Cardiac muscle cell (in vitro differentiated cells and primary cell): ENCODE data around the gene GBX1. TPM values are rescaled to one million over a fixed set of nuclear protein-coding genes. Genes with fewer than 3 reads are reported as not detected.

Experiments
- DNase-seq, 2 donors: peaks; one replicate each; pipeline versions ENCODE4 v3.0.0 to v3.0.0-alpha.2; 2010 to 2017; ENCODE audit warnings: low read depth in 1 of 2, low spot score in 1 of 2
- H3K27ac ChIP-seq: fragments of 200-600 bp; sonication (generic); 2 replicates; pipeline ENCODE4 v1.5.1; 2016
- H3K27me3 ChIP-seq: fragments of 200-600 bp; sonication (generic); 2 replicates; pipeline ENCODE4 v1.6.0; 2016; ENCODE audit warnings: control low read depth
- H3K36me3 ChIP-seq: fragments of 200-600 bp; sonication (generic); 2 replicates; pipeline ENCODE4 v1.5.1; 2016; ENCODE audit warnings: control low read depth
- H3K4me1 ChIP-seq: fragments of 200-600 bp; sonication (generic); 2 replicates; pipeline ENCODE4 v1.8.1; 2017; ENCODE audit warnings: low read depth, mild to moderate bottlenecking, mixed run types
- H3K4me3 ChIP-seq: fragments of 200-600 bp; sonication (generic); 2 replicates; pipeline ENCODE4 v1.5.1; 2016; ENCODE audit warnings: mild to moderate bottlenecking
- H3K9me3 ChIP-seq: fragments of 200-600 bp; sonication (generic); 2 replicates; pipeline ENCODE4 v1.5.1; 2017; ENCODE audit warnings: low read depth, mild to moderate bottlenecking, control low read depth
- CTCF ChIP-seq: IDR thresholded peaks from 2 replicates; pipeline ENCODE4 v1.5.1; 2012; ENCODE audit warnings: low read depth, mild to moderate bottlenecking, low read length
- polyA plus RNA-seq: library from polyadenylated mRNA; unstranded; fragments of >200 nt; fragmentation: Nextera tagmentation; extraction: Ambion mirVana; gene quantifications from 2 replicates; pipeline ENCODE4 v1.2.1, GENCODE V29; 2016
- total RNA-seq: library from RNA; depleted of rRNA; stranded (reverse); fragments of >200 nt; gene quantifications from 2 replicates; pipeline ENCODE4 v1.2.3, GENCODE V29; 2016

GBX1 gene
- total and polyA plus RNA-seq, 2 experiments from 2014 or later: 0.36 to 1.3 TPM

- Histone ChIP-seq H3K9me3 (no peaks in the 10 kb centered on the region), H3K4me3 (no peak overlapping the region), H3K27ac (no peak overlapping the region), H3K27me3 (no peaks in the 10 kb centered on the region), H3K36me3 (peaks cover 18% of the 10 kb centered on the region), H3K4me1 (peaks cover 6% of the 10 kb centered on the region)
- no peak for DNase-seq
- TF ChIP-seq CTCF: no peak
Measured at GRCh38 chr7:151119902-151120301, 47.6 kb downstream of the GBX1 start.

- Histone ChIP-seq H3K4me3 (no peak overlapping the region), H3K27me3 (no peaks in the 10 kb centered on the region), H3K27ac (no peak overlapping the region), H3K4me1 (peaks cover 10% of the 10 kb centered on the region), H3K9me3 (no peaks in the 10 kb centered on the region), H3K36me3 (peaks cover 14% of the 10 kb centered on the region)
- TF ChIP-seq CTCF: no peak
- no peak for DNase-seq
Measured at GRCh38 chr7:151119055-151119415, 48.5 kb downstream of the GBX1 start.

- Histone ChIP-seq H3K27ac (no peak overlapping the region), H3K36me3 (peaks cover 14% of the 10 kb centered on the region)
- no peak for DNase-seq
Measured at GRCh38 chr7:151118108-151119054, 49.1 kb downstream of the GBX1 start.

GRCh38 chr7:151117565-151117964 lies 49.9 kb downstream of the GBX1 start:
- TF ChIP-seq CTCF: no peak
- Histone ChIP-seq H3K27me3 (no peaks in the 10 kb centered on the region), H3K4me1 (peaks cover 22% of the 10 kb centered on the region), H3K9me3 (no peaks in the 10 kb centered on the region), H3K4me3 (no peak overlapping the region), H3K36me3 (peaks cover 10% of the 10 kb centered on the region), H3K27ac (no peak overlapping the region)
- no peak for DNase-seq

More at GRCh38 chr7:151118108-151119054, 49.1 kb downstream of the GBX1 start:
- H3K4me3 ChIP-seq: no peak overlapping the region
- no peak for TF ChIP-seq CTCF
- peaks cover 16% of the 10 kb centered on the region for H3K4me1 ChIP-seq
- H3K27me3 ChIP-seq: no peaks in the 10 kb centered on the region
- no peaks in the 10 kb centered on the region for H3K9me3 ChIP-seq

GRCh38 chr7:151116603-151117440 lies 50.7 kb downstream of the GBX1 start:
- Histone ChIP-seq H3K27ac (no peak overlapping the region), H3K36me3 (peaks cover 9% of the 10 kb centered on the region), H3K4me1 (peaks cover 30% of the 10 kb centered on the region), H3K4me3 (no peak overlapping the region), H3K9me3 (no peaks in the 10 kb centered on the region), H3K27me3 (no peaks in the 10 kb centered on the region)
- TF ChIP-seq CTCF: no peak
- no peak for DNase-seq
